ENCODE measurements around the gene CAMSAP2.
A peak's percentile ranks its signal among the peaks of the same experiment; 100 is the strongest.

DNA sequence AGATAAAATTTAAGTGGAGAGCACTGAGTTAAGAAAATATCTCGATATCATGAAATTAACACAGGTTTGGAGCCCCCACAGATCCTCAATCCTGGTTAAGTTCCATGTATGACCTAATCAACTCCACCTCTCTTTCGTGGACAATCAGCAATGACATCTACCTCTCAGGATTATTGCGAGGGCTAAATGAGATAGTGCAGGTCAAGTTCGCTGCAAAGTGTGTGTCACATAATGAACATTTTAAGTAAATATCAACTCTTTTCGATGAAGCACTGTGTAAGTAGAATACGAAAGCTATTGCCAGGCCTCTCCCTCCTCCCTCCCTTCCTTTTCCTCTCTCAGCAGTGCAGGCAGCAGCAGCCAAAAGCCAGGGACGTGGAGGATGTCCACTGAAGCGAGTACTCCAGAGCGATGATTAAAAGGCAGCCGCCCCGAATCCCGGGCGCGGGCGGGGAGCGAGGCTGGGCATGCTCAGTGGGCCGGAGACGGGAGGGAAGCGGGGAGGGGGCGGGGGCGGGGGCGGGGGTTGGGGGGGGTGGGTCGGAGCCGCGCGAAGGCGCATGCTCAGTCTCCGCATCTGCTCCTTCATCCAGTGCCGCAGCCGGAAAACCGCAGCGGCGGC, at the start of gene CAMSAP2:
- TF ChIP-seq POLR2A (IDR thresholded peaks at IDR 0.05; ENCODE audit: low read depth, low read length) (0 out of 2 replicates have a peak, but pooled peaks have one; percentile 11), RFX5 (IDR thresholded peaks at IDR 0.05; ENCODE audit: low read depth, low read length) (no peak), CTCF (conservative IDR thresholded peaks at IDR 0.05; ENCODE audit: low read depth, low read length) (no peak), MAFK (IDR thresholded peaks at IDR 0.05; ENCODE audit: low read depth, low read length) (no peak), BHLHE40 (IDR thresholded peaks at IDR 0.05; ENCODE audit: low read depth, low read length) (no peak), USF2 (IDR thresholded peaks at IDR 0.05; ENCODE audit: low read depth, low read length) (no peak), FOS (IDR thresholded peaks at IDR 0.05; ENCODE audit: low read depth, low read length) (no peak), CEBPB (IDR thresholded peaks at IDR 0.05; ENCODE audit: low read depth, low read length) (no peak), RAD21 (IDR thresholded peaks at IDR 0.05; ENCODE audit: low read length) (no peak)
- TF ChIP-seq, protein P1, sequence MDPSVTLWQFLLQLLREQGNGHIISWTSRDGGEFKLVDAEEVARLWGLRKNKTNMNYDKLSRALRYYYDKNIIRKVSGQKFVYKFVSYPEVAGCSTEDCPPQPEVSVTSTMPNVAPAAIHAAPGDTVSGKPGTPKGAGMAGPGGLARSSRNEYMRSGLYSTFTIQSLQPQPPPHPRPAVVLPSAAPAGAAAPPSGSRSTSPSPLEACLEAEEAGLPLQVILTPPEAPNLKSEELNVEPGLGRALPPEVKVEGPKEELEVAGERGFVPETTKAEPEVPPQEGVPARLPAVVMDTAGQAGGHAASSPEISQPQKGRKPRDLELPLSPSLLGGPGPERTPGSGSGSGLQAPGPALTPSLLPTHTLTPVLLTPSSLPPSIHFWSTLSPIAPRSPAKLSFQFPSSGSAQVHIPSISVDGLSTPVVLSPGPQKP (IDR thresholded peaks at IDR 0.05; ENCODE audit: borderline replicate concordance, low read depth, low read length), result no peak

All from IMR-90 (cell line).